DOHH2 (cell line): ENCODE results near the gene ALAS1.

Experiments
- H3F3A ChIP-seq: fragments of 200-600 bp; sonication (generic), shearing (Covaris generic); 2 replicates; pipeline ENCODE4 v1.6.0; 2016; ENCODE audit warnings: antibody characterized with exemption, mild to moderate bottlenecking; ENCODE audit not compliant: control insufficient read depth, insufficient read depth
- H3K27ac ChIP-seq: fragments of 200-600 bp; sonication (generic); 2 replicates; pipeline ENCODE4 v1.5.1; 2014; ENCODE audit warnings: low read depth, mild to moderate bottlenecking, low read length, moderate library complexity
- H3K27me3 ChIP-seq: fragments of 200-600 bp; sonication (generic); 2 replicates; pipeline ENCODE4 v1.6.1; 2014; ENCODE audit warnings: mild to moderate bottlenecking, low read length, mixed read lengths; ENCODE audit not compliant: control insufficient read depth
- H3K36me3 ChIP-seq: fragments of 200-600 bp; sonication (generic); 2 replicates; pipeline ENCODE4 v1.6.1; 2014; ENCODE audit warnings: mild to moderate bottlenecking, low read length, moderate library complexity, mixed read lengths; ENCODE audit not compliant: control insufficient read depth
- H3K4me1 ChIP-seq: fragments of 200-600 bp; sonication (generic); 2 replicates; pipeline ENCODE4 v1.6.1; 2014; ENCODE audit warnings: mild to moderate bottlenecking, low read length, mixed read lengths; ENCODE audit not compliant: control insufficient read depth
- H3K4me2 ChIP-seq: fragments of 200-600 bp; sonication (generic); 2 replicates; pipeline ENCODE4 v1.6.0; 2014; ENCODE audit warnings: mild to moderate bottlenecking, low read length, moderate library complexity
- H3K4me3 ChIP-seq: fragments of 200-600 bp; sonication (generic); 2 replicates; pipeline ENCODE4 v1.5.1; 2014; ENCODE audit warnings: mild to moderate bottlenecking, low read length, mixed read lengths
- H3K79me2 ChIP-seq: fragments of 200-600 bp; sonication (generic); 2 replicates; pipeline ENCODE4 v1.6.1; 2014; ENCODE audit warnings: mild to moderate bottlenecking, low read length, mixed read lengths; ENCODE audit not compliant: control insufficient read depth
- H3K9me2 ChIP-seq: fragments of 200-600 bp; sonication (generic); replicated peaks from 2 replicates; pipeline ENCODE4 v1.6.1; 2014; ENCODE audit warnings: mild to moderate bottlenecking, low read length, mixed read lengths; ENCODE audit not compliant: control insufficient read depth
- H3K9me3 ChIP-seq: fragments of 200-600 bp; sonication (generic); 2 replicates; pipeline ENCODE4 v1.6.1; 2014; ENCODE audit warnings: antibody characterized with exemption, low read length, mixed read lengths; ENCODE audit not compliant: control insufficient read depth, insufficient read depth
- H4K20me1 ChIP-seq: fragments of 200-600 bp; sonication (generic); 2 replicates; pipeline ENCODE4 v1.6.0; 2014; ENCODE audit warnings: low read depth, mild to moderate bottlenecking, antibody characterized with exemption, low read length, moderate library complexity; ENCODE audit not compliant: control insufficient read depth, insufficient read depth
- CTCF ChIP-seq: fragments of 200-600 bp; sonication (generic); IDR thresholded peaks from one replicate; pipeline ENCODE4 v1.5.1; 2014; ENCODE audit warnings: antibody characterized with exemption, mild to moderate bottlenecking, low read depth, low read length; ENCODE audit not compliant: poor library complexity, severe bottlenecking
- EZH2phosphoT487 ChIP-seq: fragments of 200-600 bp; sonication (generic); IDR thresholded peaks from 2 replicates; pipeline ENCODE4 v1.6.1; 2017; ENCODE audit warnings: borderline replicate concordance, mild to moderate bottlenecking, antibody characterized with exemption, low read length, moderate library complexity, mixed read lengths

ALAS1 gene

GRCh38 chr3:52246728-52247408 lies 48.9 kb downstream of the ALAS1 start:
- Histone ChIP-seq H3K9me3 (no peaks in the 10 kb centered on the region), H3K4me3 (no peak overlapping the region; the same call in 1 of the 2 replicates), H3K36me3 (peaks cover 29% of the 10 kb centered on the region), H3K27ac (no peak overlapping the region), H3K79me2 (no peaks in the 10 kb centered on the region), H3F3A (peaks cover 10% of the 10 kb centered on the region; the same call in 1 of the 2 replicates), H3K4me1 (peaks cover 26% of the 10 kb centered on the region), H3K4me2 (peak overlapping the region; percentile 61; the same call in 1 of the 2 replicates), H3K9me2 (no peaks in the 10 kb centered on the region), H3K27me3 (peaks cover 16% of the 10 kb centered on the region), H4K20me1 (no peaks in the 10 kb centered on the region)
- no peak for TF ChIP-seq EZH2phosphoT487
- TF ChIP-seq CTCF: no peak

- H3K9me3 ChIP-seq: no peaks in the 10 kb centered on the region
- H3K4me2 ChIP-seq: no peak overlapping the region
- H3K36me3 ChIP-seq: peaks cover 36% of the 10 kb centered on the region
- peaks cover 26% of the 10 kb centered on the region for H3K4me1 ChIP-seq
- no peak for TF ChIP-seq EZH2phosphoT487
- no peak overlapping the region for H3K4me3 ChIP-seq
- no peaks in the 10 kb centered on the region for H4K20me1 ChIP-seq
- H3K27me3 ChIP-seq: peaks cover 16% of the 10 kb centered on the region
- no peak overlapping the region for H3K27ac ChIP-seq
- H3F3A ChIP-seq: peaks cover 10% of the 10 kb centered on the region; the same call in 1 of the 2 replicates
- H3K79me2 ChIP-seq: no peaks in the 10 kb centered on the region
- H3K9me2 ChIP-seq: no peaks in the 10 kb centered on the region
Measured at GRCh38 chr3:52247409-52248164, 49.6 kb downstream of the ALAS1 start.

- no peak overlapping the region for H3K27ac ChIP-seq
- peaks cover 30% of the 10 kb centered on the region for H3K4me1 ChIP-seq
- no peaks in the 10 kb centered on the region for H3K9me3 ChIP-seq
- peaks cover 4% of the 10 kb centered on the region for H3K79me2 ChIP-seq
- peaks cover 10% of the 10 kb centered on the region; the same call in 1 of the 2 replicates for H3F3A ChIP-seq
- H3K4me2 ChIP-seq: no peak overlapping the region
- no peaks in the 10 kb centered on the region for H3K9me2 ChIP-seq
- peaks cover 42% of the 10 kb centered on the region for H3K36me3 ChIP-seq
- H4K20me1 ChIP-seq: no peaks in the 10 kb centered on the region
- H3K4me3 ChIP-seq: no peak overlapping the region
- TF ChIP-seq CTCF (no peak), EZH2phosphoT487 (no peak)
- H3K27me3 ChIP-seq: peaks cover 16% of the 10 kb centered on the region
Measured at GRCh38 chr3:52248165-52248541, 50.2 kb downstream of the ALAS1 start.
